H1 (cell line): Measurements from ENCODE around the gene OXER1. TPM values are rescaled to one million over a fixed set of nuclear protein-coding genes. Genes with fewer than 3 reads are reported as not detected.

Experiments
- polyA plus RNA-seq, 7 experiments: library from polyadenylated mRNA; depleted of rRNA in 3 of 7; stranded (reverse) in 5 of 7; unstranded in 2 of 7; fragments of >200 nt in 5 of 7; fragments of 200-250 nt in 2 of 7; gene quantifications; 1 replicate in 5 of 7; 2 replicates in 1 of 7; 4 replicates in 1 of 7; pipeline versions ENCODE4 v1.2.1 to v1.2.3, GENCODE V29; 2011 to 2013; ENCODE audit warnings: missing spikeins in 2 of 7, mixed read lengths in 2 of 7
- small RNA-seq: library from polyadenylated mRNA; stranded (forward); fragments of <200 nt; extraction: miRNeasy Mini kit (QIAGEN cat#:217004); gene quantifications from one replicate; pipeline ENCODE3, GENCODE V24; 2013; ENCODE audit not compliant: insufficient read depth
- total RNA-seq: library from RNA; stranded (reverse); fragmentation: NEBNext Ultra II Directional; extraction: Animal tissue kit (Norgen Biotek cat#: 25700); gene quantifications from 2 replicates; pipeline ENCODE4 v1.2.1, GENCODE V29; 2021

Gene OXER1
- total and polyA plus RNA-seq, 2 of the 8 experiments (the other 6 are each of a cell fraction or from before 2014, with no cell fraction given): 1.2 to 2.9 TPM

Small RNA genes within 50 kb of the gene (small RNA-seq; reads per million reads assigned to genes)
- not detected for gene RNU6-137P

Other genes starting within 250 kb of the OXER1 start
- gene MTA3, start 195.5 kb downstream of the OXER1 start, total RNA-seq: 184 and 197 TPM in 2 replicates
- 106 and 125 TPM in 2 replicates for gene MTA3, start 195.5 kb downstream of the OXER1 start, polyA plus RNA-seq (2011; rRNA removed)
- gene HAAO, start 28.4 kb upstream of the OXER1 start, total RNA-seq: 2.5 and 3.2 TPM in 2 replicates
- 7.0 and 9.5 TPM in 2 replicates for gene HAAO, start 28.4 kb upstream of the OXER1 start, polyA plus RNA-seq (2011; rRNA removed)